ENCODE measurements around the gene SLC41A1.

- TF ChIP-seq EZH2 (IDR thresholded peaks at IDR 0.05) = no peak
- no peak for TF ChIP-seq POLR2AphosphoS5 (IDR thresholded peaks at IDR 0.05; ENCODE audit: borderline replicate concordance, low read depth, low read length)
Observed at GRCh38 chr1:205802060-205802459, 10.9 kb downstream of the SLC41A1 start.

Measured in SK-N-MC (cell line).